ENCODE data around the gene EMC7. TPM values are rescaled to one million over a fixed set of nuclear protein-coding genes. Genes with fewer than 3 reads are reported as not detected.

Gene EMC7
- total and polyA plus RNA-seq, 9 of the 15 experiments (the other 6 are each of a cell fraction or from before 2014, with no cell fraction given): 25.8 to 92.8 (median 49.7) TPM

GRCh38 chr15:34046471-34047145, 55.1 kb downstream of the EMC7 start:
- in situ Hi-C loops (cut with MboI): loop anchor here (5.0 kb wide), 1 partner anchor 171 kb away; no protein-coding TSS in a partner anchor
- ATAC-seq (peak; percentile 20), FAIRE-seq (peak; percentile 32), DNase-seq (ENCODE audit: extremely low read depth in 1 of 4, low spot score in 3 of 4) (no peak)
- no peaks in the 10 kb centered on the region for H3K9me1 ChIP-seq (ENCODE audit: control insufficient read depth, insufficient read depth, low read length)
- no TSS peak for BruUV-seq (replicated peaks)
- TF ChIP-seq CEBPB (tag; IDR thresholded peaks at IDR 0.05) (peak; percentile 60; the same call in 1 of the 2 replicates), ZNF239 (CRISPR knock-in tag; IDR thresholded peaks at IDR 0.05) (no peak), YY1 (IDR thresholded peaks at IDR 0.05; ENCODE audit: borderline replicate concordance in 1 of 3, control insufficient read depth in 1 of 3, extremely low read depth in 1 of 3, insufficient read depth in 3 of 3, insufficient read length in 1 of 3, insufficient replicate concordance in 2 of 3, low read depth in 1 of 3, low read length in 2 of 3) (peak in 1 of 3 experiments; percentile 70), ILK (tag; IDR thresholded peaks at IDR 0.05; ENCODE audit: borderline replicate concordance, low read depth) (no peak), ZZZ3 (IDR thresholded peaks at IDR 0.05) (no peak), CEBPG (CRISPR knock-in tag; IDR thresholded peaks at IDR 0.05) (no peak), CEBPG (tag; conservative IDR thresholded peaks at IDR 0.05 in 1 of 2, IDR thresholded peaks at IDR 0.05 in 1 of 2) (peak in 1 of 2 experiments; percentile 23; a peak in 1 of 4 replicates)
- no peaks in the 10 kb centered on the region for H3K9me3 ChIP-seq (replicated peaks; ENCODE audit: control insufficient read depth, insufficient read depth, low read depth, low read length)
- intact Hi-C loops (cut with micrococcal nuclease): no loop called here
- H3K9ac ChIP-seq (ENCODE audit: insufficient read depth in 1 of 2, low read depth in 2 of 2, low read length in 2 of 2): no peak overlapping the region
- peaks cover 7 to 8% of the 10 kb centered on the region in 2 experiments; a peak in 4 of 5 replicates for H3K27me3 ChIP-seq (ENCODE audit: control insufficient read depth in 2 of 2, insufficient read depth in 2 of 2, low read length in 2 of 2)
- ChIA-PET CTCF (ENCODE audit: low intra/inter-chr PET ratio) (interaction anchor here (0.6 kb wide), 1 partner anchor 15 kb away, joined by 3 read pairs; no protein-coding TSS in a partner anchor), POLR2A (interaction anchor here (0.7 kb wide), 1 partner anchor 22 kb away, joined by 3 read pairs; no protein-coding TSS in a partner anchor)
- no peaks in the 10 kb centered on the region for H3K36me3 ChIP-seq (ENCODE audit: control insufficient read depth, insufficient read depth, low read length)
- peaks cover 7% of the 10 kb centered on the region for H4K20me1 ChIP-seq (replicated peaks; ENCODE audit: control insufficient read depth, insufficient read depth, low read length)
- 34% methylated on average over 12 of the region's 16 CpGs for WGBS (ENCODE audit: insufficient coverage, low coverage, missing lambda C conversion rate)
- peaks cover 5 to 8% of the 10 kb centered on the region in 2 experiments; a peak in 4 of 5 replicates for H3K4me1 ChIP-seq (replicated peaks in 1 of 2; ENCODE audit: control insufficient read depth in 2 of 2, insufficient read depth in 2 of 2, low read length in 2 of 2)
- no peak overlapping the region for H3K4me3 ChIP-seq
- H3K79me2 ChIP-seq (ENCODE audit: control insufficient read depth, insufficient read depth, low read length): no peaks in the 10 kb centered on the region
- H2AFZ ChIP-seq (ENCODE audit: low read depth, low read length): no peak overlapping the region
- no peak overlapping the region for H3K27ac ChIP-seq (ENCODE audit: extremely low read depth, low read depth, low read length)
- H3K4me2 ChIP-seq (ENCODE audit: insufficient read depth, low read length): no peak overlapping the region

All from K562 (cell line).